Body of pancreas (tissue), 4 donors: Measurements from ENCODE around the gene ZNF804B. TPM values are rescaled to one million over a fixed set of nuclear protein-coding genes. Genes with fewer than 3 reads are reported as not detected.

Source experiments
- ATAC-seq: fragments of 150-250 bp; one replicate; pipeline ENCODE4 v1.9.1; 2016
- DNase-seq, 4 donors: peaks; one replicate each; pipeline ENCODE4 v3.0.0-alpha.2; 2019
- H3K27ac ChIP-seq, 4 donors: fragments of 200-600 bp; sonication (generic); 1 replicate in 3 of 4; 2 replicates in 1 of 4; pipeline versions ENCODE4 v1.5.1 to v1.6.1; 2016 to 2019; ENCODE audit warnings: mild to moderate bottlenecking in 1 of 4, mixed read lengths in 1 of 4, moderate library complexity in 1 of 4
- H3K27me3 ChIP-seq, 2 donors: fragments of 200-600 bp; sonication (generic); one replicate each; pipeline ENCODE4 v1.6.0; 2016; ENCODE audit warnings: mild to moderate bottlenecking in 1 of 2
- H3K36me3 ChIP-seq, 2 donors: fragments of 200-600 bp; sonication (generic); replicated peaks in 1 of 2; 2 replicates each; pipeline ENCODE4 v1.5.1; 2016; ENCODE audit warnings: low read depth in 2 of 2; ENCODE audit not compliant: insufficient read depth in 1 of 2
- H3K4me1 ChIP-seq: fragments of 200-600 bp; sonication (generic); one replicate; pipeline ENCODE4 v1.6.0; 2016
- H3K4me3 ChIP-seq, 2 donors: fragments of 200-600 bp; sonication (generic); 1 replicate in 1 of 2; 2 replicates in 1 of 2; pipeline ENCODE4 v1.5.1; 2016 to 2019
- H3K9me3 ChIP-seq, 3 donors: fragments of 200-600 bp; sonication (generic); 1 replicate in 2 of 3; 2 replicates in 1 of 3; pipeline ENCODE4 v1.5.1; 2016
- CTCF ChIP-seq, 7 experiments: fragments of 450-650 bp in 4 of 7; fragments of 200-600 bp in 3 of 7; sonication (generic) in 3 of 7; IDR thresholded peaks; one replicate each; pipeline ENCODE4 v1.5.1; 2016 to 2019; ENCODE audit warnings: antibody characterized with exemption in 7 of 7
- POLR2A ChIP-seq, 3 donors: fragments of 450-650 bp; IDR thresholded peaks; one replicate each; pipeline ENCODE4 v1.6.1; 2016; ENCODE audit warnings: antibody characterized with exemption in 3 of 3, mild to moderate bottlenecking in 2 of 3
- whole genome bisulfite sequencing, 2 donors: methylation state at CpG; one replicate each; pipeline ENCODE4 v1.1.5; 2017; 5-methylcytosine and 5-hydroxymethylcytosine counted together
- intact Hi-C: fragments of 100-400 bp; cut with DNase I; formaldehyde crosslinking; loops from one replicate; pipeline ENCODE4 v1.15.1; 2023
- total RNA-seq, 2 donors: library from RNA; depleted of rRNA; stranded (reverse); fragments of >200 nt; gene quantifications; one replicate each; pipeline ENCODE4 v1.1.0, GENCODE V29; 2016

The ZNF804B gene
- total RNA-seq, 2 donors from 2014 or later: under 0.01 to 4.9 TPM

DNA sequence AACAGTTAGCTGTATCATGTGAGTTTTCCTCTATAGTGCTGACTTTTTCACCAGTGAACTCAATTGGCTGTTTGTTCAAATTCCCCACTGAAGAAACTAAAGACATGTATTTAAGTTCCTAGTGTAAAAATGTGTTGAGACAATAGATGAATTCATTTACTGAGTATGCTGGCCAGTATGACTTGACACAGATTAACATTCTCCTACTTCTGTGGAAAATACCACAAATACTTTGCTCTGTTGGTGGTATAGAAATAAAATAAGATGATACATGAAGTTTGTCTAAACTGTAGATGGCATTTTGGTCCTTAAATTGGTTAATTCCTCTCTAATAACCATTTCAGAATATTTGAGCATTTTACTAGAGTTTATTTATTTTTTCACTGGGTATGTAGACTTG is 263.7 kb downstream of the ZNF804B start:
- H3K27ac ChIP-seq: no peak overlapping the region

DNA sequence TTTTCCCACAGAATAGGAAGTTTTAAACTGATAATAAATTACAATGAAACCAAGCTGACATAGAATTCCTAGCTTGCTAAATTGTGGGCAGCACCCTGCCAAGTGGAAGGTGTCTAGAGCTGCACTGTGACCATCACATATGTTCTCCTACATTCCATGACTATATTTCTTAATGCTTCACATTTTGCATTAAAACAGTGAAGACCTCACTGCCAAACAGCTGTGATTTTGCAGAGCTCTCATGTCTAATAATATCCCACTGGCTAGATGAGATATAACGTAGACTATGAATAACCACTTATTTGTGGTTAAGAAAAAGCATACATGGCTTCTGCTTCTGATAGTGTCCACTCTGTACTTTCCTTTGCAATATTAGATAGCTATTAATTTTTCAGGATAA is 264.4 kb downstream of the ZNF804B start:
- H3K4me1 ChIP-seq: no peaks in the 10 kb centered on the region
- 60 to 68% methylated on average over 1 of the region's 1 CpG for WGBS, 2 donors
- H3K4me3 ChIP-seq: no peak overlapping the region
- DNase-seq: no peak
- intact Hi-C loops: no loop called here
- H3K36me3 ChIP-seq: no peaks in the 10 kb centered on the region
- H3K27me3 ChIP-seq: peaks cover 0 to 3% of the 10 kb centered on the region in 2 donors
- H3K27ac ChIP-seq: no peak overlapping the region
- ATAC-seq: no peak
- H3K9me3 ChIP-seq: no peaks in the 10 kb centered on the region
- no peak for TF ChIP-seq POLR2A (IDR thresholded peaks at IDR 0.05)
- no peak for TF ChIP-seq CTCF (IDR thresholded peaks at IDR 0.05)

More for the DNA sequence above, 263.7 kb downstream of the ZNF804B start:
- Histone ChIP-seq H3K36me3 (no peaks in the 10 kb centered on the region), H3K27me3 (peaks cover 0 to 3% of the 10 kb centered on the region in 2 donors), H3K9me3 (no peaks in the 10 kb centered on the region), H3K4me3 (no peak overlapping the region), H3K4me1 (no peaks in the 10 kb centered on the region)
- DNase-seq: no peak
- intact Hi-C loops: no loop called here
- ATAC-seq: no peak
- TF ChIP-seq POLR2A (IDR thresholded peaks at IDR 0.05): no peak
- no peak for TF ChIP-seq CTCF (IDR thresholded peaks at IDR 0.05)

DNA sequence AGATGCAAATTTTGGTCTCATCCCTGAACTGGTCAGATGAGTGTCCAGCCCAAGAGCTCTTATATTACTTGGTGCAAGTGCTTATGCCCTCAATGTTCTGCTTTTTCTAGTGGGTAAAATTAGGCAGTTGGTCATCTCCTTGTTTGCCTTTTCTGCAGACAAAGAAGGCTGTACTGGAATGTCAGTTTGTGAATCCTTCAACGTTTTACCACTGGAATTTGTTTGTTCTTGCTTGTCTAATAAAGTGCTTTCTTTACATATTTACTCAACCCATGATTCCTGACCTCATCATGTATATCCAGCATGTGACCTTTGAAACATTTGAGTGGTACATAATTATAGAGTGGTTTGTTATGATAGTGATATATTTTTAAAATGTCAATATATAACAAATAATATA is 268.3 kb downstream of the ZNF804B start:
- intact Hi-C loops: no loop called here
- 13 to 14% methylated on average over 1 of the region's 1 CpG for WGBS, 2 donors
- Histone ChIP-seq H3K27ac (no peak overlapping the region), H3K9me3 (no peaks in the 10 kb centered on the region), H3K4me3 (no peak overlapping the region), H3K4me1 (no peaks in the 10 kb centered on the region), H3K36me3 (no peaks in the 10 kb centered on the region), H3K27me3 (peaks cover 0 to 3% of the 10 kb centered on the region in 2 donors)
- no peak for TF ChIP-seq POLR2A (IDR thresholded peaks at IDR 0.05)
- no peak for TF ChIP-seq CTCF (IDR thresholded peaks at IDR 0.05)
- ATAC-seq (no peak), DNase-seq (no peak)

- no peak overlapping the region for H3K27ac ChIP-seq
- H3K9me3 ChIP-seq: no peaks in the 10 kb centered on the region
- no peak for DNase-seq
- H3K36me3 ChIP-seq: no peaks in the 10 kb centered on the region
- WGBS, 2 donors: 83 to 84% methylated on average over 4 of the region's 4 CpGs
- no peaks in the 10 kb centered on the region for H3K4me1 ChIP-seq
- intact Hi-C loops: no loop called here
- peaks cover 0 to 3% of the 10 kb centered on the region in 2 donors for H3K27me3 ChIP-seq
- no peak overlapping the region for H3K4me3 ChIP-seq
- TF ChIP-seq POLR2A (IDR thresholded peaks at IDR 0.05) (no peak), CTCF (IDR thresholded peaks at IDR 0.05) (no peak)
- no peak for ATAC-seq
Observed at GRCh38 chr7:89028319-89028718, 268.8 kb downstream of the ZNF804B start.

DNA sequence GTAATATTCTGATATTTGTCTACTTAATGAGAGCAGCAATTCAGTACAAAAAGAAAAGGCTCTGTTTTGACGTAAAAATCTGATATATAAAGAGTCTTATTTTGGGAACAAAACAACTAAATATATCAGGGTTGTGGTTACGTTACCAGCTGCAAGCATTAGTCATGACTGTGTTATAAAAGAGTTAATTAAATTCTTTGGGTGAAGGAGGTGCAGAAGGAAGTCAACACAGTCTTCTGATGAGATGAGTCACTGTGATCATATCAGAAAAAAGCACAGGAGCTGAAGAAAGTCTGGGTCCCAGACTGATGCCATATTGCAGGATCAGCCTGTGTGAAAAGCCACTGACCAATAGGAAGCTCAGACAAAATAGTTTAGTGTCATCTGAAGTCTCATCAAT is 270.4 kb downstream of the ZNF804B start:
- H3K27me3 ChIP-seq: no peaks in the 10 kb centered on the region
- H3K36me3 ChIP-seq: no peaks in the 10 kb centered on the region
- ATAC-seq: no peak
- no peak overlapping the region for H3K4me3 ChIP-seq
- H3K4me1 ChIP-seq: no peaks in the 10 kb centered on the region
- H3K9me3 ChIP-seq: no peaks in the 10 kb centered on the region
- intact Hi-C loops: no loop called here
- 72 to 78% methylated on average over 2 of the region's 2 CpGs for WGBS, 2 donors
- TF ChIP-seq POLR2A (IDR thresholded peaks at IDR 0.05) (no peak), CTCF (IDR thresholded peaks at IDR 0.05) (no peak)
- H3K27ac ChIP-seq: no peak overlapping the region
- no peak for DNase-seq
